H1 (cell line): ENCODE data around the gene PFN4. TPM values are rescaled to one million over a fixed set of nuclear protein-coding genes. Genes with fewer than 3 reads are reported as not detected.

Source experiments
- CHD2 ChIP-seq: IDR thresholded peaks from 2 replicates; pipeline ENCODE4 v1.6.1; 2012; ENCODE audit warnings: low read length, improper control_type of control experiment
- KDM4A ChIP-seq: IDR thresholded peaks from one replicate; pipeline ENCODE4 v1.7.1; 2012; ENCODE audit warnings: low read depth, mild to moderate bottlenecking, moderate library complexity, low read length, inconsistent platforms; ENCODE audit not compliant: severe bottlenecking
- SP1 ChIP-seq: IDR thresholded peaks from 2 replicates; pipeline ENCODE4 v1.6.1; 2011; ENCODE audit warnings: low read depth, low read length
- TAF7 ChIP-seq: optimal IDR thresholded peaks from 2 replicates; pipeline ENCODE3; 2011; ENCODE audit warnings: low read depth, mild to moderate bottlenecking, inconsistent platforms, low read length, moderate library complexity, borderline replicate concordance
- polyA plus RNA-seq, 7 experiments: library from polyadenylated mRNA; depleted of rRNA in 3 of 7; stranded (reverse) in 5 of 7; unstranded in 2 of 7; fragments of >200 nt in 5 of 7; fragments of 200-250 nt in 2 of 7; gene quantifications; 1 replicate in 5 of 7; 2 replicates in 1 of 7; 4 replicates in 1 of 7; pipeline versions ENCODE4 v1.2.1 to v1.2.3, GENCODE V29; 2011 to 2013; ENCODE audit warnings: missing spikeins in 2 of 7, mixed read lengths in 2 of 7
- total RNA-seq: library from RNA; stranded (reverse); fragmentation: NEBNext Ultra II Directional; extraction: Animal tissue kit (Norgen Biotek cat#: 25700); gene quantifications from 2 replicates; pipeline ENCODE4 v1.2.1, GENCODE V29; 2021

PFN4 gene
- total and polyA plus RNA-seq, 2 of the 8 experiments (the other 6 are each of a cell fraction or from before 2014, with no cell fraction given) = not detected

DNA sequence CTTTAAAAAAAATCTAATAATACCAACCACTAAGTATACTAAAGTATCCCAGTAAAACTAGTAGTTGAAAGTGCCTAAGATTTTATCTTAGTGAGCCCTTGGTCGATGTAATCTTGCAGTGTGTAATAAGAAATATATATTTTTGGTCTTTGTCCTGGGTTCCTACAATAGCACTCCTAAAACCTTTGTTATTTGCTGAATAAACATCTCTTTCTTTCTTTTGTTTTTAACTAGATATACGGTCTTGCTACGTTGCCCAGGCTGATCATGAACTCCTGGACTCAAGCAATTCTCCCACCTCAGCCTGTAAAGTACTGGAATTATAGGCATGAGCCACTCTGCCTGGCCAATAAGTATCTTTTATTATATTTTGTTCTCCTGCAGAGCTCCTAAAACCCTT is 36.1 kb downstream of the PFN4 start (continued):
- no peak for TF ChIP-seq TAF7
- no peak for TF ChIP-seq SP1
- no peak for TF ChIP-seq CHD2
- TF ChIP-seq KDM4A = no peak
